ENCODE measurements around the gene ELAVL3. TPM values are rescaled to one million over a fixed set of nuclear protein-coding genes. Genes with fewer than 3 reads are reported as not detected.
"Not testable (repeated sequence)": the region's sequence is repeated elsewhere in the genome, so short reads cannot be mapped to it uniquely, and the experiment has no call there.

Gene ELAVL3
- polyA plus RNA-seq, 3 donors from 2014 or later = not detected

GRCh38 chr19:11448923-11449554, 31.8 kb downstream of the ELAVL3 start:
- peaks cover 0 to 2% (median 0%) of the 10 kb centered on the region in 3 donors for H3K27me3 Mint-ChIP-seq (ENCODE audit: low read depth in 3 of 3)
- H3K9me3 Mint-ChIP-seq = no peaks in the 10 kb centered on the region
- H3K27ac Mint-ChIP-seq = no peak overlapping the region
- H3K4me1 Mint-ChIP-seq = no peaks in the 10 kb centered on the region
- peaks cover 0 to 3% (median 0%) of the 10 kb centered on the region in 3 donors for H3K36me3 Mint-ChIP-seq
- DNase-seq = no peak
- H3K4me3 Mint-ChIP-seq = no peak overlapping the region

GRCh38 chr19:11448410-11448809, 32.4 kb downstream of the ELAVL3 start:
- Mint-ChIP-seq H3K4me3 (no peak overlapping the region), H3K4me1 (no peaks in the 10 kb centered on the region), H3K27me3 (ENCODE audit: low read depth in 3 of 3) (peaks cover 0 to 2% (median 0%) of the 10 kb centered on the region in 3 donors), H3K9me3 (no peaks in the 10 kb centered on the region), H3K36me3 (peaks cover 0 to 3% (median 0%) of the 10 kb centered on the region in 3 donors), H3K27ac (no peak overlapping the region)
- no peak for DNase-seq

GRCh38 chr19:11447347-11448262, 33.2 kb downstream of the ELAVL3 start:
- H3K36me3 Mint-ChIP-seq = peaks cover 0 to 3% (median 0%) of the 10 kb centered on the region in 3 donors

GRCh38 chr19:11446652-11447301, 34.1 kb downstream of the ELAVL3 start:
- DNase-seq = peak; percentile 33 to 43 (median 38)
- Mint-ChIP-seq H3K27me3 (ENCODE audit: low read depth in 3 of 3) (no peaks in the 10 kb centered on the region), H3K36me3 (peaks cover 0 to 9% (median 0%) of the 10 kb centered on the region in 3 donors), H3K4me1 (peaks cover 0 to 6% of the 10 kb centered on the region in 2 donors), H3K9me3 (no peaks in the 10 kb centered on the region), H3K27ac (no peak overlapping the region), H3K4me3 (no peak overlapping the region)

More at GRCh38 chr19:11447347-11448262, 33.2 kb downstream of the ELAVL3 start:
- Mint-ChIP-seq H3K4me1 (no peaks in the 10 kb centered on the region), H3K9me3 (no peaks in the 10 kb centered on the region), H3K4me3 (no peak overlapping the region), H3K27me3 (ENCODE audit: low read depth in 3 of 3) (peaks cover 0 to 2% (median 0%) of the 10 kb centered on the region in 3 donors), H3K27ac (no peak overlapping the region)
- DNase-seq = no peak

GRCh38 chr19:11446271-11446651, 34.6 kb downstream of the ELAVL3 start:
- no peak overlapping the region for H3K4me3 Mint-ChIP-seq
- no peak for DNase-seq
- no peaks in the 10 kb centered on the region for H3K27me3 Mint-ChIP-seq (ENCODE audit: low read depth in 3 of 3)
- H3K4me1 Mint-ChIP-seq = peaks cover 0 to 8% of the 10 kb centered on the region in 2 donors
- H3K9me3 Mint-ChIP-seq = no peaks in the 10 kb centered on the region
- no peak overlapping the region for H3K27ac Mint-ChIP-seq
- H3K36me3 Mint-ChIP-seq = peaks cover 0 to 10% (median 0%) of the 10 kb centered on the region in 3 donors

- peaks cover 5 to 15% of the 10 kb centered on the region in 2 donors for H3K4me1 Mint-ChIP-seq
- no peak overlapping the region for H3K27ac Mint-ChIP-seq
Observed at GRCh38 chr19:11445141-11445540, 35.7 kb downstream of the ELAVL3 start.

GRCh38 chr19:11444059-11444458, 36.8 kb downstream of the ELAVL3 start:
- no peak for DNase-seq
- no peak overlapping the region for H3K4me3 Mint-ChIP-seq
- no peaks in the 10 kb centered on the region for H3K27me3 Mint-ChIP-seq (ENCODE audit: low read depth in 3 of 3)
- peaks cover 0 to 17% (median 6%) of the 10 kb centered on the region in 3 donors for H3K36me3 Mint-ChIP-seq
- H3K4me1 Mint-ChIP-seq = peaks cover 5 to 15% of the 10 kb centered on the region in 2 donors
- no peak overlapping the region for H3K27ac Mint-ChIP-seq
- H3K9me3 Mint-ChIP-seq = no peaks in the 10 kb centered on the region

More at GRCh38 chr19:11445141-11445540, 35.7 kb downstream of the ELAVL3 start:
- H3K27me3 Mint-ChIP-seq (ENCODE audit: low read depth in 3 of 3) = no peaks in the 10 kb centered on the region
- no peak for DNase-seq
- peaks cover 0 to 17% (median 6%) of the 10 kb centered on the region in 3 donors for H3K36me3 Mint-ChIP-seq
- H3K9me3 Mint-ChIP-seq = no peaks in the 10 kb centered on the region
- H3K4me3 Mint-ChIP-seq = no peak overlapping the region

GRCh38 chr19:11437955-11438354, 42.9 kb downstream of the ELAVL3 start:
- Mint-ChIP-seq H3K4me3 (peak overlapping the region in 4 of 5 donors; percentile 40 to 100 (median 56)), H3K36me3 (peaks cover 3 to 25% (median 15%) of the 10 kb centered on the region in 3 donors), H3K27ac (peak overlapping the region in 2 of 6 donors; percentile 34 to 76), H3K9me3 (no peaks in the 10 kb centered on the region), H3K27me3 (ENCODE audit: low read depth in 3 of 3) (peaks cover 5 to 8% (median 6%) of the 10 kb centered on the region in 3 donors), H3K4me1 (peaks cover 29 to 47% of the 10 kb centered on the region in 2 donors)
- no peak for DNase-seq

- no peaks in the 10 kb centered on the region for H3K9me3 Mint-ChIP-seq
- DNase-seq = peak in 1 of 3 donors; percentile 13
- H3K27ac Mint-ChIP-seq = peak overlapping the region; percentile 92 to 99 (median 98)
- peaks cover 5 to 8% (median 6%) of the 10 kb centered on the region in 3 donors for H3K27me3 Mint-ChIP-seq (ENCODE audit: low read depth in 3 of 3)
- H3K4me3 Mint-ChIP-seq = peak overlapping the region; percentile 99 to 100 (median 100)
- peaks cover 26 to 36% of the 10 kb centered on the region in 2 donors for H3K4me1 Mint-ChIP-seq
- peaks cover 3 to 15% (median 12%) of the 10 kb centered on the region in 3 donors for H3K36me3 Mint-ChIP-seq
Observed at GRCh38 chr19:11435833-11436313, 45.0 kb downstream of the ELAVL3 start.

- Mint-ChIP-seq H3K36me3 (peaks cover 3 to 11% (median 9%) of the 10 kb centered on the region in 3 donors), H3K27me3 (ENCODE audit: low read depth in 3 of 3) (peaks cover 5 to 8% (median 6%) of the 10 kb centered on the region in 3 donors)
Observed at GRCh38 chr19:11435057-11435832, 45.6 kb downstream of the ELAVL3 start, which contains the start of the genes ODAD3 and PRKCSH. Gene ODAD3, minus strand, starts transcription at chr19:11435121. Its CDS starts 105 bp downstream, at chr19:11435016. Gene PRKCSH, plus strand, starts transcription at chr19:11435635. Its CDS starts 483 bp downstream, at chr19:11436118.

GRCh38 chr19:11434703-11435056, 46.2 kb downstream of the ELAVL3 start:
- Mint-ChIP-seq H3K36me3 (peaks cover 3 to 11% (median 9%) of the 10 kb centered on the region in 3 donors), H3K4me1 (peaks cover 24 to 32% of the 10 kb centered on the region in 2 donors), H3K4me3 (peak overlapping the region; percentile 99 to 100 (median 100)), H3K27me3 (ENCODE audit: low read depth in 3 of 3) (peaks cover 5 to 8% (median 6%) of the 10 kb centered on the region in 3 donors), H3K9me3 (no peaks in the 10 kb centered on the region), H3K27ac (peak overlapping the region; percentile 92 to 99 (median 98))
- DNase-seq = no peak

More at GRCh38 chr19:11435057-11435832, 45.6 kb downstream of the ELAVL3 start, which contains the start of the genes ODAD3 and PRKCSH:
- Mint-ChIP-seq H3K27ac (peak within 1 kb of the TSS; percentile 92 to 99 (median 98)), H3K4me1 (peaks cover 24 to 32% of the 10 kb centered on the region in 2 donors), H3K9me3 (no peaks in the 10 kb centered on the region), H3K4me3 (peak within 1 kb of the TSS; percentile 99 to 100 (median 100))
- DNase-seq = peak; percentile 98 to 99 (median 99)

GRCh38 chr19:11433526-11433925, 47.3 kb downstream of the ELAVL3 start:
- peak overlapping the region in 2 of 5 donors; percentile 21 to 26 for H3K4me3 Mint-ChIP-seq
- DNase-seq; H3K9me3 Mint-ChIP-seq; H3K27me3 Mint-ChIP-seq (ENCODE audit: low read depth in 3 of 3): not testable (repeated sequence)
- peaks cover 24 to 32% of the 10 kb centered on the region in 2 donors for H3K4me1 Mint-ChIP-seq
- H3K27ac Mint-ChIP-seq = peak overlapping the region in 1 of 6 donors; percentile 40
- H3K36me3 Mint-ChIP-seq = peaks cover 3 to 11% (median 9%) of the 10 kb centered on the region in 3 donors

Measured in immature natural killer cell (primary cell).